HEK293T (cell line): Measurements from ENCODE around the gene GAPDH.

Source experiments
- BHLHE40 ChIP-seq: fragments of 450-650 bp; IDR thresholded peaks from 2 replicates; pipeline ENCODE4 v1.6.1; 2016; ENCODE audit warnings: mild to moderate bottlenecking, moderate library complexity, borderline replicate concordance
- ELF4 ChIP-seq: fragments of 450-650 bp; IDR thresholded peaks from 2 replicates; pipeline ENCODE4 v1.6.1; 2017; ENCODE audit warnings: antibody characterized with exemption
- FOXA1 ChIP-seq: fragments of 450-650 bp; IDR thresholded peaks from 2 replicates; pipeline ENCODE4 v1.6.1; 2016; ENCODE audit warnings: mild to moderate bottlenecking
- HDGF ChIP-seq: fragments of 450-650 bp; IDR thresholded peaks from 2 replicates; pipeline ENCODE4 v1.6.1; 2017; ENCODE audit warnings: antibody characterized with exemption, borderline replicate concordance
- LEF1 ChIP-seq: fragments of 450-650 bp; IDR thresholded peaks from 2 replicates; pipeline ENCODE4 v1.6.1; 2017; ENCODE audit warnings: mild to moderate bottlenecking, borderline replicate concordance
- NFRKB ChIP-seq: fragments of 450-650 bp; IDR thresholded peaks from 2 replicates; pipeline ENCODE4 v1.6.1; 2016; ENCODE audit warnings: mild to moderate bottlenecking, moderate library complexity
- PKNOX1 ChIP-seq: fragments of 450-650 bp; IDR thresholded peaks from 2 replicates; pipeline ENCODE4 v1.6.1; 2016
- TARDBP ChIP-seq: fragments of 450-650 bp; IDR thresholded peaks from 2 replicates; pipeline ENCODE4 v1.6.1; 2016

- no peak for TF ChIP-seq FOXA1
- no peak for TF ChIP-seq PKNOX1
- no peak for TF ChIP-seq ELF4
- TF ChIP-seq BHLHE40, result no peak
- TF ChIP-seq HDGF, result no peak
- TF ChIP-seq NFRKB, result no peak
- TF ChIP-seq TARDBP, result no peak
- TF ChIP-seq LEF1, result no peak
These were observed 3.6 kb upstream of the GAPDH start for GRCh38 chr12:6530576-6531260.
